ENCODE results near the gene ZFHX3.

ZFHX3 gene

GRCh38 chr16:72859581-72859980 lies 188.3 kb downstream of the ZFHX3 start:
- DNase-seq (ENCODE audit: low read depth), result no peak
- no peak overlapping the region for H3K4me3 ChIP-seq (ENCODE audit: low read depth, low read length)
- in situ Hi-C loops (cut with HindIII; ENCODE audit: low sequenced_read_pairs), result no loop called here

DNA sequence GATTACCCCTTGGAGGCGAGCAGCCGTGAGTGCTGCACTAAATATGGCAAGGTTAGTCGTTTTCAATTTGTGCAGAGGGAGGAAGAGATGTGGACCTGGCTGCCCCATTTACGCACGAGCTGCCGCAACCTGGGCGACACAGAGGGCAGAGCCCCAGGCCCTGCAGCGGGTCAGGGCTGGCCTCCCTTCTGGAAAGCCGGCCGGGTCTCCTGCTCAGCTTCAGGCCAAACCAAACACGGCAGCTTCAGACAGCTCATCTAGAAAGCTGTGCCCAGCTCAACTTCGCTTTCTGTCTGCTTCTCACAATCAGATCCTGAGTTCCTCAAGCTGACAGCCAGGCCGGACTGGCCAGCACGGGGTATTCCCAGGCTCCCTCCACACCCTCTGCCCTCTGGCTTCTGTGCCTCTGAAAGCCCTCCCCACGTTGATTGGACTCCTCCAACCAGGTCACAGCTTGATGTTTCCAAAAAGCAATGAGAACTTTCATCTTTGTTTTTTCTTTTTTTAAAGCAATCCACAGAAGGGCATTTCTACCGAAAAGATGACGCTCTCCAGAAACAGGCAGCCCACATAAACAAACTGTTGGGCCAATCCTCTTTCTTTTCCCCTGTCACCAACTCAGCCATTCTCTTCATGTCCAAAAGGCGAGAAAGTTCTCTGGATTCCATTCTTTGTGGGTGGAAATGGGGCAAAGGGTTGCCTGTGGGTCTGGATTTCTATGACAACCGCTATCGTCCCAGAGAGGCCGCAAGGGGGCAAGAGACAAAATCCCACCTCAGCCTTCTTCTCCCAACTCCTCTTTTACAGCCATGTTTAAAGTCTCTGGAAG lies 189.0 kb downstream of the ZFHX3 start:
- in situ Hi-C loops (cut with HindIII; ENCODE audit: low sequenced_read_pairs), result no loop called here
- TF ChIP-seq CTCF (IDR thresholded peaks at IDR 0.05; ENCODE audit: low read depth, low read length, missing control alignments), result peak; percentile 38
- no peak overlapping the region for H3K4me3 ChIP-seq (ENCODE audit: low read depth, low read length)
- DNase-seq (ENCODE audit: low read depth), result no peak

More at GRCh38 chr16:72859581-72859980, 188.3 kb downstream of the ZFHX3 start:
- TF ChIP-seq CTCF (IDR thresholded peaks at IDR 0.05; ENCODE audit: low read depth, low read length, missing control alignments), result no peak

GRCh38 chr16:72857834-72858664 lies 189.9 kb downstream of the ZFHX3 start:
- in situ Hi-C loops (cut with HindIII; ENCODE audit: low sequenced_read_pairs), result no loop called here
- no peak for TF ChIP-seq CTCF (IDR thresholded peaks at IDR 0.05; ENCODE audit: low read depth, low read length, missing control alignments)
- no peak for DNase-seq (ENCODE audit: low read depth)
- no peak overlapping the region for H3K4me3 ChIP-seq (ENCODE audit: low read depth, low read length)

- in situ Hi-C loops (cut with HindIII; ENCODE audit: low sequenced_read_pairs), result no loop called here
- no peak for DNase-seq (ENCODE audit: low read depth)
- TF ChIP-seq CTCF (IDR thresholded peaks at IDR 0.05; ENCODE audit: low read depth, low read length, missing control alignments), result peak; percentile 60
- H3K4me3 ChIP-seq (ENCODE audit: low read depth, low read length), result no peak overlapping the region
Measured at GRCh38 chr16:72856797-72857196, 191.1 kb downstream of the ZFHX3 start.

DNA sequence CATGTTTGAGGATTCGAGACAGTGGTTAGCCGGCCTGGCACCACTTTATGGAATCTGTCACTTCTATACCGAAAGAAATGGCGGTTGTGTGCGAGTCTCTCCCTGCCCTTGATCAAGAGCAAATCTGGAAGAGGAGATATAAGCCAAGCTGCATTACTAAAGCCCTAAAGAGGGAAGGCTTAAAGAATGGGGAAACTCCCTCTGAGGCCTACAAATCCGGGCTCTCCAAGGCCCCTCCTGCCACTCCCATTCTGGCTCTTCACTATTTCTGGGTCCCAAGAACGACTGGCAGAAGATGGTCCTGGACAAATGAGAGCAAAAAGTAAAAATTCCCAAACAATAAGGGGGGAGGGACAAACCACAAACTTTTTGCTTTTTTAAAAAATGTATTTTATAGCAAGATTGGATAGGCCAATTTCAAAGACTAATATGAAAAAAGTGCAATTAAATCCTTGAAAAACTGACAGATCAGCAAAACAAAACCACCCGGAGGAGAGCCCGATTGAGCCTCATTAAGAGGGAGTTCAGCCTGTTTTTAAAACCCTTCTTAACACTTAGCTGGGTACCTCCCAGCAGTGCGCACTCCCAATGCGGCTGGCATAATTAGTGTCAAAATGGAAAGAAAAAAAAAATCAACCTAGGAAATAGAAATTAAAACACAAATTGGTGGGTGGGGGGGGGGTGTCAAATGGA lies 193.5 kb downstream of the ZFHX3 start:
- no peak overlapping the region for H3K4me3 ChIP-seq (ENCODE audit: low read depth, low read length)
- in situ Hi-C loops (cut with HindIII; ENCODE audit: low sequenced_read_pairs), result no loop called here
- no peak for DNase-seq (ENCODE audit: low read depth)
- no peak for TF ChIP-seq CTCF (IDR thresholded peaks at IDR 0.05; ENCODE audit: low read depth, low read length, missing control alignments)

DNA sequence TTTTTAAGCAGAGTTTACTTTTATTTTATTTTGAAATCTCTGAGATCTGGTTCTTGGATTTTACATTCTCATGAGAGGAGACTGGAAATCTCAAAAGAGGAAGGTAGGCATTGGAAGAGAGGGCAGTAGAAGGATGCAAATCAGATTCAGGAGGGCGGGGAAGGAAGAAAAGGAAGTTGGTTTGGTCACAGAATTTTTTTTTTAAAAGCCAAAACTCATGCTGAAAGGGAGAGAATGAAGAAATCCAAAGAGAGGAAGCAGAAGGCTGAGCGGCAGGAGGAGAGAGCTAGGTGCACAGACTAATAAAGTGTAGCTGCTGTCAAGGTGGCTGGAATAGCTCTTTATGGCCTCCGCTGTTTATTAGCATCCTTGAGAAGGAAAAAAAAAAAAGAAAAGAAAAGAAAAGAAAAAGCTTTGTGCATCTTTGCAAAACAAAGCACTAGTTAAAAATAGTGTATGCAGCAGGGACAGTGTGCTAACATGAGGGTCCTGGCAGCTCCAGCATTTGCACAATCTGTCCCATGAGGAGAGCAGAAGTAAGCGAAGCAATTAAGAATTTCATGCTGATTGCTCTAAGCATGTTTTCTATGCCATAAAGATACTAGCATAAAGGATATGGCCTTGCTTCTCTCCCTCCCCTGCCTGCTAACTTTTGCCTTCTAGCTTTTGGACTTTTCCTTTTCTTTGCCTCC lies 194.2 kb downstream of the ZFHX3 start:
- in situ Hi-C loops (cut with HindIII; ENCODE audit: low sequenced_read_pairs), result no loop called here
- TF ChIP-seq CTCF (IDR thresholded peaks at IDR 0.05; ENCODE audit: low read depth, low read length, missing control alignments), result no peak
- H3K4me3 ChIP-seq (ENCODE audit: low read depth, low read length), result no peak overlapping the region
- DNase-seq (ENCODE audit: low read depth), result no peak

Measured in astrocyte of the cerebellum (primary cell).